ENCODE measurements around the gene BCLAF1. TPM values are rescaled to one million over a fixed set of nuclear protein-coding genes. Genes with fewer than 3 reads are reported as not detected.
"Not testable (repeated sequence)": the region's sequence is repeated elsewhere in the genome, so short reads cannot be mapped to it uniquely, and the experiment has no call there.

The BCLAF1 gene
- polyA plus RNA-seq, 1 donor, result 111 TPM

- DNase-seq, result not testable (repeated sequence)
Observed at GRCh38 chr6:136308469-136308868, 18.8 kb upstream of the BCLAF1 start.

- no peak for DNase-seq
Observed at GRCh38 chr6:136307351-136307750, 17.7 kb upstream of the BCLAF1 start.

GRCh38 chr6:136306466-136306865 lies 16.8 kb upstream of the BCLAF1 start:
- DNase-seq, result no peak

GRCh38 chr6:136304410-136304809 lies 14.8 kb upstream of the BCLAF1 start:
- no peak for DNase-seq

GRCh38 chr6:136303516-136303915 lies 13.9 kb upstream of the BCLAF1 start:
- no peak for DNase-seq

- no peak for DNase-seq
Observed at GRCh38 chr6:136294621-136295020, 5.0 kb upstream of the BCLAF1 start.

- DNase-seq, result peak; percentile 89
Observed at GRCh38 chr6:136290410-136291010, 864 bp upstream of the BCLAF1 start.

GRCh38 chr6:136289327-136289578 lies 393 bp downstream of the BCLAF1 start:
- peak; percentile 96 for DNase-seq

- DNase-seq, result peak; percentile 65
Observed at GRCh38 chr6:136288566-136289326, 900 bp downstream of the BCLAF1 start.

- no peak for DNase-seq
Observed at GRCh38 chr6:136284909-136285308, 4.7 kb downstream of the BCLAF1 start.

- DNase-seq, result no peak
Observed at GRCh38 chr6:136282906-136283305, 6.7 kb downstream of the BCLAF1 start.

GRCh38 chr6:136280032-136280609 lies 9.5 kb downstream of the BCLAF1 start:
- DNase-seq, result no peak

GRCh38 chr6:136274062-136274461 lies 15.6 kb downstream of the BCLAF1 start:
- no peak for DNase-seq

GRCh38 chr6:136265101-136265500 lies 24.5 kb downstream of the BCLAF1 start:
- DNase-seq, result no peak

GRCh38 chr6:136262940-136263339 lies 26.7 kb downstream of the BCLAF1 start:
- no peak for DNase-seq

GRCh38 chr6:136254851-136255466 lies 34.7 kb downstream of the BCLAF1 start:
- no peak for DNase-seq

GRCh38 chr6:136253734-136254133 lies 35.9 kb downstream of the BCLAF1 start:
- no peak for DNase-seq

- DNase-seq, result no peak
Observed at GRCh38 chr6:136252441-136252840, 37.2 kb downstream of the BCLAF1 start.

GRCh38 chr6:136251394-136251793 lies 38.3 kb downstream of the BCLAF1 start:
- DNase-seq, result no peak

GRCh38 chr6:136250686-136251008 lies 39.0 kb downstream of the BCLAF1 start:
- DNase-seq, result no peak

GRCh38 chr6:136249811-136250685 lies 39.6 kb downstream of the BCLAF1 start, which contains the start of gene MTFR2:
Gene MTFR2, minus strand, starts transcription at chr6:136250311. Its CDS starts 1,212 bp downstream, at chr6:136249099.
- DNase-seq, result peak; percentile 95

GRCh38 chr6:136249336-136249735 lies 40.3 kb downstream of the BCLAF1 start:
- no peak for DNase-seq

Measured in hindlimb muscle (tissue), 1 donor.